Stimulated activated effector memory CD8-positive, alpha-beta T cell treated with anti-CD3 and anti-CD28 coated beads, Interleukin-12 subunit alpha, Interleukin-12 subunit beta, amount 100 ng/mL, for 72 hours (primary cell): Measurements from ENCODE around the gene ZNF354C.

Source experiments
- ATAC-seq: fragments of 150-1000 bp; cut with Tn5 transposase; 2 replicates; pipeline ENCODE4 v1.10.0; 2021
- DNase-seq, 2 donors: peaks; one replicate each; pipeline ENCODE4 v3.0.0; 2021 to 2022; ENCODE audit warnings: low spot score in 2 of 2
- H3K27ac Mint-ChIP-seq: one replicate; pipeline ENCODE4 v1.8.0; 2022; ENCODE audit warnings: mild to moderate bottlenecking, mixed read lengths
- H3K36me3 Mint-ChIP-seq: one replicate; pipeline ENCODE4 v1.8.0; 2022; ENCODE audit warnings: mild to moderate bottlenecking, mixed read lengths
- H3K4me1 Mint-ChIP-seq: one replicate; pipeline ENCODE4 v1.8.0; 2022; ENCODE audit warnings: mixed read lengths
- H3K4me3 Mint-ChIP-seq: one replicate; pipeline ENCODE4 v1.8.0; 2022; ENCODE audit warnings: mild to moderate bottlenecking, mixed read lengths
- H3K9me3 Mint-ChIP-seq: one replicate; pipeline ENCODE4 v1.8.0; 2022; ENCODE audit warnings: mixed read lengths

ZNF354C gene

GRCh38 chr5:179060116-179061008 is at the start of gene ZNF354C:
TSS of gene ZNF354C (plus strand) at chr5:179060373. CDS start at chr5:179062069, 1,696 bp downstream.
- H3K4me3 Mint-ChIP-seq, result peak within 1 kb of the TSS; percentile 87
- H3K36me3 Mint-ChIP-seq, result peaks cover 15% of the 10 kb centered on the region
- peak; percentile 97 for ATAC-seq
- H3K9me3 Mint-ChIP-seq, result peaks cover 4% of the 10 kb centered on the region
- H3K4me1 Mint-ChIP-seq, result peaks cover 26% of the 10 kb centered on the region
- peak; percentile 77 to 91 for DNase-seq
- H3K27ac Mint-ChIP-seq, result peak within 1 kb of the TSS; percentile 92

- peak; percentile 83 to 93 for DNase-seq
- H3K9me3 Mint-ChIP-seq, result peaks cover 10% of the 10 kb centered on the region
- H3K27ac Mint-ChIP-seq, result peak within 1 kb of the TSS; percentile 90
- peaks cover 38% of the 10 kb centered on the region for H3K36me3 Mint-ChIP-seq
- peak within 1 kb of the TSS; percentile 84 for H3K4me3 Mint-ChIP-seq
- H3K4me1 Mint-ChIP-seq, result peaks cover 5% of the 10 kb centered on the region
- peak; percentile 97 for ATAC-seq
Measured at GRCh38 chr5:179023528-179024189, 36.5 kb upstream of the ZNF354C start, which contains the start of gene ZNF879. TSS of gene ZNF879 (plus strand) at chr5:179023804. CDS start at chr5:179025005, 1,201 bp downstream.

DNA sequence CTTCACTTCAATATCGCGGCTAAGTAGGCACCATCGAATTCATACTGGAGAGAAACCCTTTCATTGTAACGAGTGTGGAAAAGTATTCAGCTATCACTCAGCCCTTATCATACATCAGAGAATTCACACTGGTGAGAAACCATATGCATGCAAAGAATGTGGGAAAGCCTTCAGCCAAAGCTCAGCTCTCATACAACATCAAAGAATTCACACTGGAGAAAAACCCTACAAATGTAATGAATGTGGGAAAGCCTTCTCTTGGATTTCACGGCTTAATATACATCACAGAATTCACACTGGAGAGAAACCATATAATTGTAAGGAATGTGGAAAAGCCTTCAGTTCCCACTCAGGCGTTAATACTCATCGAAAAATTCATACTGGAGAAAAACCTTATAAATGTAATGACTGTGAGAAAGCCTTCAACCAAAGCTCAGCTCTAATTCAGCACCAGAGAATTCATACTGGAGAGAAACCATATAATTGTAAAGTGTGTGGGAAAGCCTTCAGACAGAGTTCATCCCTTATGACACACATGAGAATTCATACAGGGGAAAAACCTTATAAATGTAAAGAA is 27.1 kb upstream of the ZNF354C start:
- no peak overlapping the region for H3K4me3 Mint-ChIP-seq
- DNase-seq, result no peak
- H3K9me3 Mint-ChIP-seq, result peaks cover 51% of the 10 kb centered on the region
- H3K36me3 Mint-ChIP-seq, result peaks cover 45% of the 10 kb centered on the region
- no peak for ATAC-seq
- H3K4me1 Mint-ChIP-seq, result no peaks in the 10 kb centered on the region
- no peak overlapping the region for H3K27ac Mint-ChIP-seq

- ATAC-seq, result no peak
- Mint-ChIP-seq H3K4me1 (no peaks in the 10 kb centered on the region), H3K4me3 (no peak overlapping the region), H3K9me3 (peaks cover 20% of the 10 kb centered on the region), H3K36me3 (no peaks in the 10 kb centered on the region), H3K27ac (no peak overlapping the region)
- DNase-seq, result no peak
Measured at GRCh38 chr5:179044765-179045164, 15.4 kb upstream of the ZNF354C start.

- Mint-ChIP-seq H3K4me1 (no peaks in the 10 kb centered on the region), H3K4me3 (no peak overlapping the region), H3K36me3 (no peaks in the 10 kb centered on the region), H3K27ac (no peak overlapping the region), H3K9me3 (peaks cover 6% of the 10 kb centered on the region)
- DNase-seq (no peak), ATAC-seq (no peak)
Measured at GRCh38 chr5:179051784-179052183, 8.4 kb upstream of the ZNF354C start.

- no peak overlapping the region for H3K27ac Mint-ChIP-seq
- DNase-seq, result no peak
- ATAC-seq, result no peak
- H3K4me1 Mint-ChIP-seq, result peaks cover under 1% of the 10 kb centered on the region
- peaks cover under 1% of the 10 kb centered on the region for H3K9me3 Mint-ChIP-seq
- H3K36me3 Mint-ChIP-seq, result no peaks in the 10 kb centered on the region
- H3K4me3 Mint-ChIP-seq, result no peak overlapping the region
Measured at GRCh38 chr5:179054036-179054785, 6.0 kb upstream of the ZNF354C start.

DNA sequence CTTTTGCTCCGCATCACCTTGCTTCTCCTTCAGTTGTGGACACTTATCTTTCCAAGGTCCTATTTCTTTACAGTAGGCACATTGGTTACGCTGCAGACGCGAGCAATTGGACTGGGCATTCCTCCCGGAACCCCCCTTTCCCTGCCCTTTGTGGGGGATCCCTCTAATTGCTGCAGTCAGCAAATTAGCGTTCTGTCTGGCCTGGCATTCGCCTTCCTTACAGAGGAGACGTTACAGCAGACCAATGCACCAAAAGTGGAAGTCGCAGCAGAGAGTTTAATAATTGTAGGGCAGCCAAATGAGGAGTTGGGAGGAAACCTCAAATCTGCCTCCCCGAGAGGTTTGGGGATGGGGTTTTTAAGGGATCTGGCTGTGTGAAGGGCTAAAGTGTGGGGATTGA is 5.3 kb upstream of the ZNF354C start:
- no peak overlapping the region for H3K27ac Mint-ChIP-seq
- no peak overlapping the region for H3K4me3 Mint-ChIP-seq
- H3K4me1 Mint-ChIP-seq, result peaks cover 7% of the 10 kb centered on the region
- peaks cover 4% of the 10 kb centered on the region for H3K9me3 Mint-ChIP-seq
- DNase-seq (no peak), ATAC-seq (no peak)
- no peaks in the 10 kb centered on the region for H3K36me3 Mint-ChIP-seq

DNA sequence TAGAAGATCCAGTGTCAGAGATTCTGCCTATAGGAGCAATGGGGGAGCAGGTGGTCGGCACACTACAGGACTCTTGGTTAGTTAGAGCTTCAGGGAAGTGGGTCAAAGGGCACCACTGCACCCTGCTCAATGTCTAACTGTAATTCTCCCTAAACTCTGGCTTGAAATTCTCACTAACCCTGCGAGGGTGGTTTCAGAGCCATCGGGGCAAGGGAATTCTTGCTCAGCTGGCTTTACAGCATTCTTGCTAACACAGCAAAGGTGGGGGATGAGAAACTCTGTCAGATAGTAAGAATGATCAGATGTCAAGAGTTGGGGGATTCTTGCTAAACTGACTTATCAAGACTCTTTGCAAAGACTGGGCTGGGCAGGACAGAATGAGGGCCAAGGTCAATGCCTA is 4.7 kb upstream of the ZNF354C start:
- no peak overlapping the region for H3K4me3 Mint-ChIP-seq
- H3K36me3 Mint-ChIP-seq, result no peaks in the 10 kb centered on the region
- ATAC-seq (no peak), DNase-seq (no peak)
- no peak overlapping the region for H3K27ac Mint-ChIP-seq
- peaks cover 11% of the 10 kb centered on the region for H3K4me1 Mint-ChIP-seq
- H3K9me3 Mint-ChIP-seq, result peaks cover 4% of the 10 kb centered on the region

- DNase-seq, result no peak
- Mint-ChIP-seq H3K4me3 (no peak overlapping the region), H3K27ac (no peak overlapping the region), H3K36me3 (no peaks in the 10 kb centered on the region), H3K4me1 (peaks cover 14% of the 10 kb centered on the region), H3K9me3 (peaks cover 4% of the 10 kb centered on the region)
- no peak for ATAC-seq
Measured at GRCh38 chr5:179055841-179056240, 4.3 kb upstream of the ZNF354C start.

DNA sequence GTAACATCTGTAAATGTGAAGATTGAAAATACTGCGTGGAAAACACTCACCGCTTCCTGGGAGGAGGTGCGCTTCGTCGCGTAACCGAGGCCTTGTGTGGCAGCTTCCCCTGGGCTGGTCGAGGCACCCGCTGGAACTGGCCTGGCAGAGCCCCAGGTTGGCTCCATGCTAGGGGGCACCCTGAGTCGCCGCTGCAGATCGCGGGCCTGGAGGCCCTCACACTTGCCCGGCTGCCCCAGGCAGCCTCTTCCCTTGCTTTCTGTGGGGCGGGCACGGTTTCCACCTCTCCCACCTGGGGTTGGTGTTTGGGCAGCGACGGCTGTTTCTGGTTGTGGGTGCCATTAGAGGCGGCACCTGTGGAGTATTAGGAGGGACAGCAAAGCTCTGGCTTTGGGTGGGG is 852 bp downstream of the ZNF354C start:
- Mint-ChIP-seq H3K27ac (peak overlapping the region; percentile 92), H3K9me3 (peaks cover 7% of the 10 kb centered on the region), H3K36me3 (peaks cover 21% of the 10 kb centered on the region), H3K4me1 (peaks cover 26% of the 10 kb centered on the region), H3K4me3 (peak overlapping the region; percentile 87)
- ATAC-seq (no peak), DNase-seq (no peak)

DNA sequence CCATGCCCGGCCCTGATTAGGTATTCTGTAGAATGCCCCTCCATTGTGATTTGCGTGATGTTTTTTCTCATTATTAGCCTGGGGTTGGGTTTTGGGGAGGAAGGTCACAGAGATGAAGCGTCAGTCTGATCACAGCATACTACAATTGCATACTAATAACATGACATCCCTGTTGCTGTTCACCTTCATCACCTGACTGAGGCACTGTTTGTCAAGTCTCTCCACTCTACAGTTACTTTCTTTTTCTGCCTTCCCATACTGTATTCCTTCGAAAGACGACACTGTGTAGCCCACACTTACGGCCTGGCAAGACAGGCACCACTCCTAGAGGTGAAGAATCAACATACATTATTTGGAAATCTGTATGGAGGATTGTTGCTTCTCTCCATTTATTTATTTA is 5.5 kb downstream of the ZNF354C start:
- no peak for ATAC-seq
- H3K4me1 Mint-ChIP-seq, result peaks cover 13% of the 10 kb centered on the region
- H3K27ac Mint-ChIP-seq, result no peak overlapping the region
- H3K36me3 Mint-ChIP-seq, result peaks cover 39% of the 10 kb centered on the region
- no peak for DNase-seq
- H3K9me3 Mint-ChIP-seq, result peaks cover 13% of the 10 kb centered on the region
- no peak overlapping the region for H3K4me3 Mint-ChIP-seq

DNA sequence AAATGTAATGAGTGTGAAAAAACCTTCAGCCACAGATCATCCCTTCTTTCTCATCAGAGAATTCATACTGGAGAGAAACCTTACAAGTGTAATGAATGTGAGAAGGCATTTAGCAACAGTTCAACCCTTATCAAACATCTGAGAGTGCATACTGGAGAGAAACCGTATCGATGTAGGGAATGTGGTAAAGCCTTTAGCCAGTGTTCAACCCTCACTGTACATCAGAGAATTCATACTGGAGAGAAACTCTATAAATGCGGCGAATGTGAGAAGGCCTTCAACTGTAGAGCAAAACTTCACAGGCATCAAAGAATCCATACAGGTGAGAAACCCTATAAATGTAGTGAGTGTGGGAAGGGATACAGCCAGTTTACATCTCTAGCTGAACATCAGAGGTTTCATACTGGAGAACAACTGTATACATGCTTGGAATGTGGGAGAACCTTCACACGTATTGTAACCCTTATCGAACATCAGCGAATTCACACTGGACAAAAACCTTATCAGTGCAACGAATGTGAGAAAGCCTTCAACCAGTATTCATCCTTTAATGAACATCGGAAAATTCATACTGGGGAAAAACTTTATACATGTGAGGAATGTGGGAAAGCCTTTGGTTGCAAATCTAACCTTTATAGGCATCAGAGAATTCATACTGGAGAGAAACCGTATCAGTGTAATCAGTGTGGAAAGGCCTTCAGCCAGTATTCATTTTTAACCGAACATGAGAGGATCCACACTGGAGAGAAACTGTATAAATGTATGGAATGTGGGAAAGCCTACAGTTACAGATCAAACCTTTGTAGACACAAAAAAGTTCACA is 19.2 kb downstream of the ZNF354C start:
- H3K4me1 Mint-ChIP-seq, result no peaks in the 10 kb centered on the region
- peaks cover 40% of the 10 kb centered on the region for H3K36me3 Mint-ChIP-seq
- no peak overlapping the region for H3K4me3 Mint-ChIP-seq
- DNase-seq, result no peak
- ATAC-seq, result no peak
- H3K9me3 Mint-ChIP-seq, result peaks cover 37% of the 10 kb centered on the region
- H3K27ac Mint-ChIP-seq, result no peak overlapping the region

GRCh38 chr5:179080724-179081123 is 20.6 kb downstream of the ZNF354C start:
- Mint-ChIP-seq H3K9me3 (peaks cover 40% of the 10 kb centered on the region), H3K4me1 (no peaks in the 10 kb centered on the region), H3K36me3 (peaks cover 36% of the 10 kb centered on the region), H3K27ac (no peak overlapping the region), H3K4me3 (no peak overlapping the region)
- ATAC-seq (no peak), DNase-seq (no peak)

DNA sequence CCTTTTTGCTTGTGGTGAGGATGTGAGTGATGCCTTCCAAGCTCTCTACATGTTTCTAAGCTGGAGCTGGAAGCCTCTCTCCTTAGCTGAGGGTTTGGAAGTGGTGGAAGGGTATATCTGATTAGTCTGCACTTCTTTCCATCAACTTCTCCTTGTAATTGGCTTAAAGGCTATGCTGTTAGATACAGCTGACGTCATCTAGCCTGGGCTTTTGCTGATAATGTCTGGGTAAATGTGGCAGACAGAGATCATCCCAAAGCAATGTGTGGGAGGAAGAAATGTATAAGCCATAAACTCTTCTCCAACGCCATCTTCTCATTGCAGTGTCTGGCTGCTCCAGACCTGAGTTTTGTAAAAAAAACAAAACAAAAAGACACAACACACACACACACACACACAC is 29.3 kb downstream of the ZNF354C start:
- no peaks in the 10 kb centered on the region for H3K36me3 Mint-ChIP-seq
- ATAC-seq (no peak), DNase-seq (no peak)
- H3K4me1 Mint-ChIP-seq, result no peaks in the 10 kb centered on the region
- H3K27ac Mint-ChIP-seq, result no peak overlapping the region
- H3K9me3 Mint-ChIP-seq, result peaks cover 36% of the 10 kb centered on the region
- no peak overlapping the region for H3K4me3 Mint-ChIP-seq
